ENCODE measurements around the gene HOXB5.

The HOXB5 gene

GRCh38 chr17:48618256-48618896 is 24.8 kb upstream of the HOXB5 start:
- peak; percentile 84 for DNase-seq (ENCODE audit: low read depth)
- peak; percentile 93 for TF ChIP-seq CTCF (conservative IDR thresholded peaks at IDR 0.05; ENCODE audit: low read depth, low read length)
- no peak overlapping the region for H3K4me3 ChIP-seq (ENCODE audit: low read depth, low read length)

- no peak for TF ChIP-seq CTCF (conservative IDR thresholded peaks at IDR 0.05; ENCODE audit: low read depth, low read length)
- H3K4me3 ChIP-seq (ENCODE audit: low read depth, low read length) = no peak overlapping the region
- no peak for DNase-seq (ENCODE audit: low read depth)
Measured at GRCh38 chr17:48617471-48618255, 24.1 kb upstream of the HOXB5 start.

- TF ChIP-seq CTCF (conservative IDR thresholded peaks at IDR 0.05; ENCODE audit: low read depth, low read length) = no peak
- no peak overlapping the region for H3K4me3 ChIP-seq (ENCODE audit: low read depth, low read length)
- no peak for DNase-seq (ENCODE audit: low read depth)
Measured at GRCh38 chr17:48616717-48617470, 23.3 kb upstream of the HOXB5 start.

- no peak overlapping the region for H3K4me3 ChIP-seq (ENCODE audit: low read depth, low read length)
- TF ChIP-seq CTCF (conservative IDR thresholded peaks at IDR 0.05; ENCODE audit: low read depth, low read length) = no peak
- no peak for DNase-seq (ENCODE audit: low read depth)
Measured at GRCh38 chr17:48615963-48616716, 22.6 kb upstream of the HOXB5 start.

GRCh38 chr17:48615047-48615962 is 21.7 kb upstream of the HOXB5 start, which contains the start of gene HOXB8:
HOXB8 (minus strand) TSS chr17:48615292; CDS start chr17:48614704, 588 bp downstream.
- no peak within 1 kb of the TSS for H3K4me3 ChIP-seq (ENCODE audit: low read depth, low read length)
- DNase-seq (ENCODE audit: low read depth) = no peak
- TF ChIP-seq CTCF (conservative IDR thresholded peaks at IDR 0.05; ENCODE audit: low read depth, low read length) = no peak

Data from choroid plexus epithelial cell (primary cell).